ENCODE data around the gene MGAT4D.
"Not testable (repeated sequence)": the region's sequence is repeated elsewhere in the genome, so short reads cannot be mapped to it uniquely, and the experiment has no call there.

MGAT4D gene

GRCh38 chr4:140427919-140428471, 70.1 kb downstream of the MGAT4D start:
- DNase-seq = no peak

- peak; percentile 49 for DNase-seq
Observed at GRCh38 chr4:140427106-140427918, 70.8 kb downstream of the MGAT4D start, which contains the start of gene CLGN. CLGN (minus strand) TSS chr4:140427648; CDS start chr4:140413078, 14,570 bp downstream.

- DNase-seq = no peak
Observed at GRCh38 chr4:140426610-140427105, 71.4 kb downstream of the MGAT4D start.

- DNase-seq = peak; percentile 54
Observed at GRCh38 chr4:140423106-140423505, 75.0 kb downstream of the MGAT4D start.

DNA sequence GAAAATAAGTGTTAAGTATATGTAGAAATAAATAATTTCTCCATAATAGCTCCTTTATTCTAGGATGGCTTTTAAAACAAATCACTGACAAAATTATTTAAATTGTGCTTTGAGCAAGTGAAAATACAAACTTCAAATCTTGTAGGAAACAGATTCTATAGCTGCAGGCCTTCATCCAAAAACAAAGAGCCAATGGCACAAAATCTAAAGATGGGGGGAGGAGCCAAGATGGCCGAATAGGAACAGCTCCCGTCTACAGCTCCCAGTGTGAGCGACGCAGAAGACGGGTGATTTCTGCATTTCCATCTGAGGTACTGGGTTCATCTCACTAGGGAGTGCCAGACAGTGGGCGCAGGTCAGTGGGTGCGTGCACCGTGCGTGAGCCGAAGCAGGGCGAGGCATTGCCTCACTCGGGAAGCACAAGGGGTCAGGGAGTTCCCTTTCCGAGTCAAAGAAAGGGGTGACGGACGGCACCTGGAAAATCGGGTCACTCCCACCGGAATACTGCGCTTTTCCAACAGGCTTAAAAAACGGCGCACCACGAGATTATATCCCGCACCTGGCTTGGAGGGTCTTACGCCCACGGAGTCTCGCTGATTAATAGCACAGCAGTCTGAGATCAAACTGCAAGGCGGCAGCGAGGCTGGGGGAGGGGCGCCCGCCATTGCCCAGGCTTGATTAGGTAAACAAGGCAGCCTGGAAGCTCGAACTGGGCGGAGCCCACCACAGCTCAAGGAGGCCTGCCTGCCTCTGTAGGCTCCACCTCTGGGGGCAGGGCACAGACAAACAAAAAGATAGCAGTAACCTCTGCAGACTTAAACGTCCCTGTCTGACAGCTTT, 84.7 kb downstream of the MGAT4D start:
- not testable (repeated sequence) for DNase-seq

- DNase-seq = no peak
Observed at GRCh38 chr4:140408974-140409373, 89.1 kb downstream of the MGAT4D start.

DNA sequence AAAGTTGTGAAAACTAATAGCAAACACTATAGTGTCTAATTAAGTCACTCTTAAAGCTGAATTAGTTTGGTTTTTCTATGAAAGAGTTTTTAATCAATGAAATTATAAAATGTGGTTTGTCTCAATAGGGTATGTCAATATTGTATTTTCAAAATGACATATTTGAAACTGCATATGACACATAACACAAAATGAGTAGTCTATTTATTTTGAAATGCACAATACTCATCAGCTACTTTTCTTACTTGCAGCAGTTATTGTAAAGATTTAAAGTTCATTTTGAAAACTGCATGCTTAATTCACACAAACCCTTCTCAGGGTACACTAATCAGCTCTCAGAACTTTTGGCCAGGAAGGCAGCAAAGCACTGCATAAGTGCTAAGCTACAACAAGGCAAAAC, 91.8 kb downstream of the MGAT4D start:
- no peak for DNase-seq

DNA sequence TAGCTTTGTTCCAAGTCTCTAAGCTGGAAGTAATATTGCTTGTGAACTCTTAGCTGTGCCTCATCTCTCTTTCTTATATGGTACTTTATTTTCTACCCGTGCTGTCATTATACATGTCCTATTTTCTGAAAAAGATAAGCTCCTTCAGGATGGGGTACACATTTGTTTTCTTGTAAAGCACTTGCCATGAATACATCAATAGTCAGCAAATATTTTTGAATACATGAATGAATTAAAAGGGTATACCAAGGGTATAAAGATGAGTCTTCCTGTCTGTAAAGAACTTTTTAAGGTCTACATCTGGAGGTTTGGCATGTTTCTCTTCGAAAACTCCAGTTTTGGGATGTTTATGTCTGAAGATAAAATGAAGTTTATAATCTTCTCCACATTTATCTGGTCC, 98.0 kb downstream of the MGAT4D start:
- no peak for DNase-seq

GRCh38 chr4:140395668-140396067, 102.4 kb downstream of the MGAT4D start:
- no peak for DNase-seq

Measured in HCEC 1CT (cell line).